GM10847 (cell line): ENCODE results near the gene XRRA1.
A peak's percentile ranks its signal among the peaks of the same experiment; 100 is the strongest.

Source experiments
- POLR2A ChIP-seq: IDR thresholded peaks from 2 replicates; pipeline ENCODE4 v1.6.1; 2011; ENCODE audit not compliant: insufficient read length; ENCODE audit errors: extremely low read depth

Gene XRRA1, protein sequence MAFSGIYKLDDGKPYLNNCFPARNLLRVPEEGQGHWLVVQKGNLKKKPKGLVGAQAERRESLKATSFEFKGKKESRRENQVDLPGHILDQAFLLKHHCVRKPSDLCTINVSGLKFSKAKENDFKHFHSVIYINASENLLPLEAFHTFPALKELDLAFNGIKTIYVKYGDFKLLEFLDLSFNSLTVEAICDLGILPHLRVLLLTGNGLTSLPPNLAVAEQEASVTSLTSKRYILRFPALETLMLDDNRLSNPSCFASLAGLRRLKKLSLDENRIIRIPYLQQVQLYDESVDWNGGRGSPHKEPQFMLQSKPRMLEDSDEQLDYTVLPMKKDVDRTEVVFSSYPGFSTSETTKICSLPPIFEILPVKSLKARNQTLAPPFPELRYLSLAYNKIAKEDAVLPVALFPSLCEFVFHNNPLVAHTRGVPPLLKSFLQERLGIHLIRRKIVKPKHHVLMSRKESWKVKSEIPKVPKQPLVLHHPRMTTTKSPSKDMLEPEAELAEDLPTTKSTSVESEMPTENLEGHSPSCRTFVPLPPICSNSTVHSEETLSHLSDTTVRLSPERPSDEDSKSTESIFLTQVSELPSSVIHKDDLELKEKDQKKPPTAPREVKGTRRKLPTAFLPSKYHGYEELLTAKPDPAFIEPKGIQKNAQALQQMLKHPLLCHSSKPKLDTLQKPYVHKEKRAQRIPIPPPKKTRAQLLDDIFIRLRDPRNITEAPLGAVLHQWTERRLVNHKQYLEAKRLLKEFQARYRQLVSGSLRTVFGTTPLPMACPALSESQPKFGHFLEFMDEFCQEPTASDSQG

DNA sequence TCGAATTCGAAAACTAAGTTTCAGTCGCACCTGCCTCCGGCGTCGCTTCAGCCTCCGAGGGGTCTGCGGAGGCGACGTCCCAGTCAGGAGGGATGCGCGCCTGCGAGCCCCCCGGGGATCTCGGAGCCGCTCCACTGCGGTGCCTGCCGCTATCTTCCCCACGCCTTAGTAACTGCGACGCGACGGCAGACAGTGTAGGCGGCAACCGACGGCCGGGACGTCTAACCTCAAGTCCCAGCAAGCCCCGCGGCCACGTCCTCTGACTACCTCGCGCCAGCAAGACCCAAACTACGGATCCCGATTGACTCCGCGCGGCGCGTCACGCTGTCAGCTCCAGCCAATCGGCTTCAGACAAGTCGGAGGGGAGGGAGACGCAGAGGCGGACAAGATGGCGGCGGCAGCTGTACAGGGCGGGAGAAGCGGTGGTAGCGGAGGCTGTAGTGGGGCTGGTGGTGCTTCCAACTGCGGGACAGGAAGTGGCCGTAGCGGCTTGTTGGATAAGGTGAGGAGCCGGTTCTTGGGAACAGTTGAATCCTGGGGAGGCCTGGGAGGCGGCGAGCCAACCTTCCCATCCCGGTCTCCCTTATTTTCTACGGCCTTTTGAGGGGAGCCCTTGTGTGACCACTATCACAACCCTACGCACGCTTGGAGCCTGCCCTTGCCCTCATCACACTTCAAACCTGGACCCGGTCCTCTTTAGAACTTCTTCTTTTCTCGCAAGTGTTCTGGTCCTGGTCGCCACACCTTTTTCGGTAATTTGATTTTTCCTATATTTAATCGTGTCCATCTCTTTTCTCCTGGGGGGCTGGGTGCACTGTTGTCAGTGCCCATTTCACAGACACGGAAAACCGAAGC, at the start of gene XRRA1, which contains the start of gene SPCS2:
Gene XRRA1 (minus strand): TSS at position 194 of the 855 bp plus-strand sequence. CDS start 8,213 bp downstream, outside the sequence.
Gene SPCS2 (plus strand): TSS at position 369 of the 855 bp plus-strand sequence. CDS start 20 bp downstream, at position 389.
- TF ChIP-seq POLR2A: peak; percentile 87

DNA sequence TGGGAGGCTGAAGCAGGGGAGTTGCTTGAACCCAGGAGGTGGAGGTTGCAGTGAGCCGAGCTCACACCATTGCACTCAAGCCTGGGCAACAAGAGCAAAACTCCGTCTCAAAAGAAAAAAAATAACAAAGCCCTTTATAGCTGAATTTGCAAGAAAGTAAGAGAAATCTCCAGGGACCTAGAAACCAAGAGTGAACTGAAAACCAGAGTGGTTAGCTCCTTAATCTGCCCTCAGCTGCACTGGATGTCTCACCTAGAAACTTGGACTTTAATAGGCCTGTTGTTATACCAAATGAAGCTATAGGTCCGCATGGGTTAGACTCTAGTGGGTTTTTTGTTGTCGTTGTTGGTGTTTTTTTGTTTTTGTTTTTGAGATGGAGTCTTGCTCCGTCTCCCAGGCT, 44.0 kb upstream of the XRRA1 start:
- no peak for TF ChIP-seq POLR2A

DNA sequence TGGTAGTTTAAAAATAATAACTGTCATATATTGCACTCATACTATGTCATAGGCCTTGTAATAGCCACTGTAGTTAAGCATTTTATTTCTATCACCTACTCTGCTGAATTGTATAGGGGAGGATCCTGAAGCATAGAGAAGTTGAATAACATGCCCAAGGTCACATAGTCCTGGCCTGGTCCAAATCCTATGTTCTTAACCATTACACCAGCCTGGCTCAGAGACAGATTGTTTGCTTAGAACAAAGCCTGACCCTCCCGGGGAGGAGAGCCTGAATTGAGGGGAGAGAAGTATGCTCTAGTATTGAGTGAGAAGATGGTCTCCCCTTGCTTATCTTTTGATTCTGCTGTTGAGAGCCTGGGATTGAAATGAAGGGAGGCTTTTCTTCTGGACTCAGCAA, 42.0 kb upstream of the XRRA1 start:
- TF ChIP-seq POLR2A: no peak

DNA sequence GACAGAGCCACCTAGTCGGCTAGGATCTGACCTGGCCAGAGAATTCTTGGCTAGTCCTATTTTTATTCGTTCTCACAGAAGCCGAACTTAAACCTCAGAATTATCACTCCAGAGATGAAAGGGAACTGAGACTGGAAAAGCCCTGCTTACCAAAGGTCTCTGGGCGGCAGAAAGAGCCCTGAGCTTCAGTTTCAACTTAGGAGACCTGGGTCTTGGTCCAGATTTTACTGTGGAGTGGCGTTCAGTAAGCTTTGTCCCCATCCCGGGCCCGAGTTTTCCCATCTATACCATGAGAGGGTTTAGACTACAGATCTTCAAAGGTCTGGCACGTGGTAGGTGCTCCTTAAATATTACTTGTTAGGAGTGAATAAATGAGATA, 40.4 kb upstream of the XRRA1 start:
- no peak for TF ChIP-seq POLR2A

DNA sequence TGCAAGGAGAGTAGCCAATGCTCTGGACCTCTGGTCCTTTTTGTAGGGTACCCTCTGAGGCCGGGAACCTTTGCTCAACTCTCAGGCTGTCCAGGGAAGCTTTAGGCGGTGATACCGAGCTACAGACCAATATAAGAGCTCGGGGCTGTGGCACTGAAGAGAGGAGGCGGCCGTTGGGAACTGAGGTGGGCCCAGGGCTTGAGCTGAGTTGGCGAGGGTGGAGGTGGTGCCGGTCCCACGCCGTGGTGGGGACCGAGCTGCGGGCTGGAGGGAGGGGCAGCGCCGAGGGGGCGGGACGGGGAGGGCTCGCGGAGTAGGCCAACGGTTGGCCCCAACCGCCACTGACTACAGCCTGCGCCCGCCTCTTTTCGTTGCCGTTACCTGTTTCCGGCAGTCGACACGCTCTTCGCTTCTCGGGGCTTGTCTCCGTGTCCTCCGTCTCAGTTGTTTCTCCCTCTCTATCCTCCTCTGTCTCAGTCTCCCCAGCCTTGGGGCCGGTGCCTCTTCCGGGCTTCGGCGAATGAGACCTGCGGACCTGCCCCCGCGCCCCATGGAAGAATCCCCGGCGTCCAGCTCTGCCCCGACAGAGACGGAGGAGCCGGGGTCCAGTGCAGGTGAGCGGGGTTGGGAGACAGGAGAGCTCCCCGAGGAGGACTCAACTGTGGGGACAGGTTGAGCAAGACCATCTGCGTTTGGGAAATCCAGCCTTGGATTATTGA, 39.8 kb upstream of the XRRA1 start, which contains the start of gene NEU3:
Gene NEU3 (plus strand): TSS at position 393 of the 719 bp plus-strand sequence. CDS start 128 bp downstream, at position 521.
- TF ChIP-seq POLR2A: peak; percentile 58

DNA sequence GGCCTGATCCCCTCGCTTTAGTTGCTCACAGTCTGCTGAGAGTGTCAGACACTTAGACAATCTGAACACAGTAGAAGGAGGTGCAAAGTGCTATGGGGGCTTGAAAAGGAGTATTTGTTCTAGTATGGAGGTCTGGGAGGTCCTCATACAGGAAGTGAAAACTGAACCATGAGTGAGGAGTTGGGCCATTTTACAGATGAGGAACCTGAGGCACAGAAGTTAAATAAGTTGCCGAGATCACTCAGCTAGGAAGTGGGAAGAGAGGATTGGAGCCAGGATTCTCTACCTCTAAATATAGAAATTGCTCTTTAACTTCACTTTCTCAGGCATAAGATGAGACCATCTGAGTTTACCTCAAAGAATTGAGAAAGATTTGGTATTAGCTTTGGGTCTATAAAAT, 35.8 kb upstream of the XRRA1 start:
- TF ChIP-seq POLR2A: no peak

DNA sequence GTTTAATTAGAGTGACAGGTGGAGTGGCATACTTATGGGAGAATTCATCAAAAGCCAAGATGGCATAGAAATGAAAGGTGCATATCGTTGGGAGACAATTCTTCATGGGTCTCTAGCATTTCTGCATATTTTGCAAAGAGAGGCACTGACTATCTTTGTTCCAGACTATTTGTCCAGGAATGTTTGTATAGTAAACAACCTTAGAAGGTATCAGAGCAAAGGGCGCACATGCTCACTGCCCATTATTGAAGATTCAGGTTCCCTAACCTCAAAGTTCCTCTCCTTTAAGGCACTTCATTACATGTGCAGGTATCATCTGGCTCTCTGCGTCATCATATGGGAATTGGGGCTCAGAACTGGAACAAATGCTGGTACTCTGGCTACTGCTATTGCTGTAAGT, 35.2 kb upstream of the XRRA1 start:
- no peak for TF ChIP-seq POLR2A

DNA sequence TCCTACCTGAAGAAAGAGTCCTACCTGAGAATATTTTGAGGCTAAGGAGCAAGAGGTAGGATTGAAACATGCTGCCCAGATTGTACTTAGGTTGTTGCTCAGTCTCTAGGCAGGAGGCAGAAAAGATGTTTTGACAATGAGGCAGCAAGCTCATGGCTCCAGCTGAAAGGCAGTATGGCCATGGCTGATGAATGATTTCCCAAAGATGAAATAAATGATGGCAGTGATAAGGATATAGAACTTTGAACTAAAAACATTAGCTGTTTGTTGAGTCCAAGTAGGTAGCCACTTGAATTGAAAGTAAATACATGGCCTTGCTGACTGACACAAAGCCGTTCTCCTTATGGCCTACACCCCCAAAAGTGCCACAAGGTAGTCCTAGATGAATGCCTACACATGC, 33.0 kb upstream of the XRRA1 start:
- no peak for TF ChIP-seq POLR2A

DNA sequence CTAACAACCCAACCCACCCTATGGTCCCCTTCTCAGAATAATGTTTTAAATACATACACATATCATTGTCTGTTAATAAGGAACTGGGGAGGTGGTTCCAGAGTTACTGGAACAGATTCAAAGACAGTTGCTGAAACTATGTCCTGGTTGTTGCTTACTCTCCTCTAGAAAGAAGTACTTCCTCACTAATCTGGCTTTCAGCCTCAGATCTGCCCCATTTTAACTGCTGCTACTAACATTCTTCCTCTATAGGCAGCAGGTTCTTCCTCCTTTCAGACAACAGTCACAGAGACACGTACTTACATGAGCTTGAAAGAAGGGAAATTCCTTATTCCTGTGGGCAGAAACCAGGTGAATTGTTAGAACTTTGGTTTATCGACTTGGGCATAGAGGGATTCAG, 31.7 kb upstream of the XRRA1 start:
- TF ChIP-seq POLR2A: no peak

DNA sequence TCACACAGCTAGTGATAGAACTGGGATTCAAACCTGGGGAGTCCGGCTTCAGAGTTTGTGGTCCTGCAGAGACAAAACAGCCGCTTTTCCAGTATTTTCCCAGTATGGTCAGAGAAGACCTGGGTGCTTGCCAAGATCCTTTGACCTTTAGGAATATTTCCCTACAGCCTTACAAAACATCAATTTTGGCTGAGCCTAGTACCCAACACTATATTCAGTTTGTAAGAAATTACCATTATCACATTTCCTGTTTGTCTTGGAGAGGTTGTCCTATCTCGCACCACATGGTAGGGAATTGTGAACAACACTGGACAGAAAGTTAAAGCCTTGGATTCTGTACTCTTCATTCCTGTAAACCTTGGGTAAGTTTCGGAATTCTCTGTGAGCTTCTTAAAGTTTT, 29.1 kb upstream of the XRRA1 start:
- no peak for TF ChIP-seq POLR2A

DNA sequence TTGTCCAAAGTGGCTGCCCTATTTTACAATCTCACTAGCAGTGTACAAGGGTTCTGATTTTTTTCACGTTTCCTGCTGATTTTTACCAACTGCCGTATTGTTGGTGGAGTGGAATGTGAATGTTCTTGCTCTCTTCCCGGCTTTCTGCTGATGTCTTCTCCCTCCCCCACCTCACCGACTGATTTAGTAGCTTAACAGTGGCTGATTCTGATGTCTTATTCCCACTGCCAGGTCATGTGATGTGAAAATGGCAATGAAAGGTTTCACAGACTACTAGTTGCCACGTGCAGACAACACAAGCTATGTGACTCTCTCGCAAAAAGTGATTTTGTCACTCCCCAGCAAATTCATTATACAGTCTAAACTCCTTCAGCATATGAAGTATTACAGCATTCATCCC, 22.5 kb upstream of the XRRA1 start:
- no peak for TF ChIP-seq POLR2A

DNA sequence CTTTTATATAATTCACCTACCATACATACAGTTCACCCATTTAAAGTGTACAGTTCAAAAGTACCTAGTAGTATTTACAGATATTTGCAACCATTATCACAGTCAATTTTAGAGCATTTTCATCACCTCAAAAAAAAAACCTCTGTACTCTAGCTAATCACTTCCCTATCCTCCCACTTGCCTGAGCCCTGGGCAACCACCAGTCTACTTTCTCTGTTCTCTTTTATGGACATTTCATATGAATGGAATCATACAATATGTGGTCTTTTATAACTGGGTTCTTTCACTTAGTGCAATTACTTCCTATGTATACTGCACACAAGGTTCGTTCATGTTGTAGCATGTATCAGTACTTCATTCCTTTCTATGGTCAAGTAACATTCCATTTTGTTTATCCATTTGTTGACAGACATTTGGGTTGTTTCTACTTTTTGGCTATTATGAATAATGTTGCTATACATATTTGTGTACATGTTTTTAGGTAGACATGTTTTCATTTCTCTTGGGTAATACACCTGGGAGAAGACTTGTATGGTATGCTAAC, 22.0 kb upstream of the XRRA1 start:
- TF ChIP-seq POLR2A: no peak

DNA sequence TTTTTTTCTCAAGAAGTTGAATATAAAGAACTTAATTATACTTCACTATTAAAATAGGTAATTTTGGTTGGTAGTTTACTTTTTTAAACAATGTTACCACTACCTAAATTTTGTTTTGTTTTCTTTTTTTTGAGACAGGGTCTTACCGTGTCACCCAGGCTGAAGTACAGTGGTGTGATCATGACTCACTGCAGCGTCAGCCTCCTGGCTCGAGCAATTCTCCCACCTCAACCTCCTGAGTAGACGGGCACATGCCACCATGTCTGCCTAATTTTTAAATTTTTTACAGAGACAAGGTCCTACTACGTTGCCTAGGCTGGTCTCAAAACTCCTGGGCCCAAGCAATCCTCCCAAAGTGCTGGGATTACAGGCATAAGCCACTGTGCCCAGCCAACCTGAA, 17.8 kb upstream of the XRRA1 start:
- no peak for TF ChIP-seq POLR2A

DNA sequence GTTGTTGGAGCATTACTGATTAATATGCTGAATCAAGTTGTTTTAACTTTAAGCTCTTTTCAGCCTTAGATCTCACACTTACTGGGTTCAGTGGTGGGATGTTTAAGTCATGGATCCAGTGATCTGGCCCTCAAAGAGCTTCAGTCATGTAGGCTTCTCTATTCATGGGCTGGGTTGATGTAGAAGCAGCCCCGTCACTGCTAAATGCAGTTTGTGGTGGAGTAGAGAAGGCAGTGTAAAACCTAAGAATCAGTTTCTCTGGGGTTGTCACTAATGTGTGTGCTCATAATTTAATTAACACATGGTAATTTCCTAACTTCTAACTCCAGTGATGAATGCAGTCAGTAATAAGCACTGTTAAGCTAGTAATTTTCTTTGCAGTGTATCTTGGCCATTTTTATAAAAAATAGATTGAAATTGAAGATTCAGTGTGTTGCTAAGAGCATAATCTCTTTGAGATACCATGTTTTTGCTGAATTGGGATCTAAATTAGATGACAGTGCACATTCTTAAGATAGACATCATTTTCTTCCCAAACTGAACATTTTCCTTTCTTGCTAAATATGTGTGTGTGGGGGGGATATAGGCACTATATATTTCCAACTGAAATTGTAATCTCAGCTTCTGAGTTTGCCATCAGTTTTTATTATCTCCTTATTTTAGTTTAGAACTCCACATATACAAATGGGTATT, 9.2 kb upstream of the XRRA1 start:
- TF ChIP-seq POLR2A: no peak

DNA sequence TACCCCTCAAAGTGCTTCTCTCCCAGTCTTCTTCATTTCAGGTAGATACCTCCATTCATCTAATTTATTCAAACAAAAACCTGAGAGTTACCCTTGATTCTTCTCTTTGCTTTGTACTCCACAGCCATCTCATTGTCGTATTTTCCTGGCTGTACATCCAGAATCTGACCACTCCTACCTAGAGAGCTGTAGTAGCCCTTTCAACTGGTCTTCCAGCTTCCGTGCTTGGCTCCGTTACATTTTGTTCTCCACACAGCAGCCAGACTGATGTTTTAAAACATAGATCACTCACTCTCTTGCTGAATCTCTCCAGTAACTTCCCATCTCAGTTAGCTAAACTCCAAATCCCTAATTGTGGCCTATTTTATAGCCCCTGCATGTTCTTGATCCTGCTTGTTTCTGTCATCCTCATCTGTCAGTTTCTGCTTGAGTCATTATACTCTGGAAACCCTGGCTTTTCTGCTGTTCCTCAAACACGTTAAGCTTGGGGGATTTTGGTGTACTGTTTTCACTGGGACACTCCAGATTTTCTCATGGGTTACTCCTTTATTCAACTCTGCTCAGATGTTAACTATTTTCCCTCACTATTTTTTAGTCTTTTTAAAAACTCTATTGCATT, 7.6 kb upstream of the XRRA1 start:
- TF ChIP-seq POLR2A: no peak
